ENCODE measurements around the gene HHEX.
"Not testable (repeated sequence)": the region's sequence is repeated elsewhere in the genome, so short reads cannot be mapped to it uniquely, and the experiment has no call there.

HHEX gene

DNA sequence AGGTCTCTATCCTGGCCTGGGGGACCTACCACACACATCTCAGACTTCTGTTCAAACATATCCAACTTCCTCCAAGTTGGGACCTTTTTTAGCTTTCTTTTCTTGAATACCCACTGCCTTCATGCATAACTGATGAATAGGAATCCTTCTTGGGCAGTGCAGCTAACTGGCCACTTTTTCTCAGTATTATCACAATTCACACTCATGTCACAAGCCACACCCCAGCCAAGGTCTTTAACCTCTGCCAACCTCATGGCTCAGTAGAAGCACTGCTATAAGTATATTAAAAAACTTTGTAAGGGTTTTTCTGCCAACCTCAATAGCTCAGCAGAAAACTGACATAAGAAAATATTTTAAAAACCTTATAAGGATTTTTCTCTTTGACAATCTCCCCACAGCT, 44.5 kb downstream of the HHEX start:
- Histone ChIP-seq H3K4me3 (ENCODE audit: low read depth, low read length) (no peak overlapping the region), H3K27ac (no peak overlapping the region), H3K36me3 (replicated peaks) (no peaks in the 10 kb centered on the region), H3K27me3 (replicated peaks) (no peaks in the 10 kb centered on the region)
- TF ChIP-seq, protein P1, sequence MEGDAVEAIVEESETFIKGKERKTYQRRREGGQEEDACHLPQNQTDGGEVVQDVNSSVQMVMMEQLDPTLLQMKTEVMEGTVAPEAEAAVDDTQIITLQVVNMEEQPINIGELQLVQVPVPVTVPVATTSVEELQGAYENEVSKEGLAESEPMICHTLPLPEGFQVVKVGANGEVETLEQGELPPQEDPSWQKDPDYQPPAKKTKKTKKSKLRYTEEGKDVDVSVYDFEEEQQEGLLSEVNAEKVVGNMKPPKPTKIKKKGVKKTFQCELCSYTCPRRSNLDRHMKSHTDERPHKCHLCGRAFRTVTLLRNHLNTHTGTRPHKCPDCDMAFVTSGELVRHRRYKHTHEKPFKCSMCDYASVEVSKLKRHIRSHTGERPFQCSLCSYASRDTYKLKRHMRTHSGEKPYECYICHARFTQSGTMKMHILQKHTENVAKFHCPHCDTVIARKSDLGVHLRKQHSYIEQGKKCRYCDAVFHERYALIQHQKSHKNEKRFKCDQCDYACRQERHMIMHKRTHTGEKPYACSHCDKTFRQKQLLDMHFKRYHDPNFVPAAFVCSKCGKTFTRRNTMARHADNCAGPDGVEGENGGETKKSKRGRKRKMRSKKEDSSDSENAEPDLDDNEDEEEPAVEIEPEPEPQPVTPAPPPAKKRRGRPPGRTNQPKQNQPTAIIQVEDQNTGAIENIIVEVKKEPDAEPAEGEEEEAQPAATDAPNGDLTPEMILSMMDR (IDR thresholded peaks at IDR 0.05; ENCODE audit: low read depth, low read length, missing control alignments), result no peak
- DNase-seq, result no peak
- in situ Hi-C loops (cut with HindIII; ENCODE audit: low pct_ligation_motif_present, low sequenced_read_pairs), result no loop called here

DNA sequence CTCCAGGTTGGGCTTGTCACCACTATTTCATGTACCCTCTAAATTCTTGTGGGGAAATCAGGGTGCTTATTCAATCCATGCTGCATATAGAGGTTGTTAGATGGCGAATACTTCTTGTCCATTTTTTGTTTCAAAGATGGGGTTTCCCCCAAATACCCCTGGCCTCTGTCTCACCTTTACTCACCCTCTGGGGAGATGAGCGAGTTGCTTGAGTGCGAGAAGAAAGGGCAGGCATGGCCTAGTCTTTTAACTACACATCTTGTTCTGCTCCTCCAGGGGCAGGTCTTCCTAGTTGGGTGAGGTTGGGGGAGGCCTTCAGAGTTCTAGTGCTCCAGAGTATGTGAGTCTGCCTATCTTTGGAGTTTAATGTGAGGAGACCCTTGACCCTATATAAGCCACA, 46.2 kb downstream of the HHEX start:
- in situ Hi-C loops (cut with HindIII; ENCODE audit: low pct_ligation_motif_present, low sequenced_read_pairs), result no loop called here

DNA sequence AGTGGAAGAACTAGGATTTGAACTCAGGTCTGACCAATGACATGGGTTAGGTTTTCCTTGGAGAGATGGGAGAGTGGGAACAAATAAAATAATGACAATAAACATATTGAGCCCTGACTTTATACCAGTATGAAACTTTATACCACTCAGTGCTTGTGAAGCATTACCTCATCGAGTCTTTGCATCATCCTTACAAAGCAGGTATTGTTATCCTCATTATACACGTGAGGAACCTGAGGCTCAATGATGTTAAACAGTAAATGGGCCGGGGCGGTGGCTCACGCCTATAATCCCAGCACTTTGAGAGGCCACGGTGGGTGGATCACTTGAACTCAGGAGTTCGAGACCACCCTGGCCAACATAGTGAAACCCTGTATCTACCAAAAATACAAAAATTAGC, 47.7 kb downstream of the HHEX start:
- Histone ChIP-seq H3K27ac (no peak overlapping the region), H3K4me3 (ENCODE audit: low read depth, low read length) (no peak overlapping the region), H3K36me3 (replicated peaks) (no peaks in the 10 kb centered on the region), H3K27me3 (replicated peaks) (no peaks in the 10 kb centered on the region)
- in situ Hi-C loops (cut with HindIII; ENCODE audit: low pct_ligation_motif_present, low sequenced_read_pairs), result no loop called here
- DNase-seq, result no peak
- TF ChIP-seq, protein P1 (IDR thresholded peaks at IDR 0.05; ENCODE audit: low read depth, low read length, missing control alignments), result no peak

More for the DNA sequence above, 46.2 kb downstream of the HHEX start:
- Histone ChIP-seq H3K36me3 (replicated peaks) (no peaks in the 10 kb centered on the region), H3K4me3 (ENCODE audit: low read depth, low read length) (no peak overlapping the region), H3K27me3 (replicated peaks) (no peaks in the 10 kb centered on the region), H3K27ac (no peak overlapping the region)
- no peak for DNase-seq
- TF ChIP-seq, protein P1 (IDR thresholded peaks at IDR 0.05; ENCODE audit: low read depth, low read length, missing control alignments), result no peak

DNA sequence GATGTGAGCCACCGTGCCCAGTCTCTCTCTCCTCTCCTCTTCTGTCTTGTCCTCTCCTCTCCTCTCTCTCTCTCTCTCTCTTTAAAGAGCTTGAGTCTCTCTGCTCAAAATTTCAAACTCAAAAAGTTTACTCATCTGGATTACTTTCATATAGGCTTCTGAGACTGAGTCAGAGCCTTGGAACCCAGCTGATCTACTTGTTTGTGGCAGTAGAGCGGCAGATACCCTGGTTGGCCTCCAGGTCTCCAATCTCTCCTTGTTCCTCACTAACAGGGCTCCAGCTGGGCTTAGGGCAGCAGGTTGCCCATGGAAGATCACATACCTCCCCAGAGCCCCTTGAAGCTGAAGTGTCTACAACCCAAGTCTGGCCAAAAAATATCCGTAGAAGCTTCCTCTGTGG, 51.0 kb downstream of the HHEX start:
- peak; percentile 29 for DNase-seq
- Histone ChIP-seq H3K27ac (no peak overlapping the region), H3K4me3 (ENCODE audit: low read depth, low read length) (no peak overlapping the region), H3K36me3 (replicated peaks) (no peaks in the 10 kb centered on the region), H3K27me3 (replicated peaks) (no peaks in the 10 kb centered on the region)
- in situ Hi-C loops (cut with HindIII; ENCODE audit: low pct_ligation_motif_present, low sequenced_read_pairs), result no loop called here
- TF ChIP-seq, protein P1 (IDR thresholded peaks at IDR 0.05; ENCODE audit: low read depth, low read length, missing control alignments), result no peak

DNA sequence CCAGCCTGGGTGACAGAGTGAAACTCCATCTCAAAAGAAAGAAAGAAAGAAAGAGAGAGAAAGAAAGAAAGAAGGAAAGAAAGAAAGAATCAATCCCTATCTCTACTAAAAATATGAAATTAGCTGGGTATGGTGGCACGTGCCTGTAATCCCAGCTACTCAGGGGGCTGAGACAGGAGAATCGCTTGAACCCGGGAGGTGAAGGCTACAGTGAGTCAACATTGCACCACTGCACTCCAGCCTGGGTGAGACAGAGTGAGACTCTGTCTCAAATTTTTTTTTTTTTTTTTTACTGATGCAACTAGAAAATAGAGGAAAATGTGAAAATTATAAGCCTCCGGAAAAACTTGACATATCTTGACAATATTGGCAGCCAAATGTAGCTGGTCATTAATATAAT, 52.0 kb downstream of the HHEX start:
- in situ Hi-C loops (cut with HindIII; ENCODE audit: low pct_ligation_motif_present, low sequenced_read_pairs); H3K27me3 ChIP-seq (replicated peaks); DNase-seq; H3K27ac ChIP-seq; H3K36me3 ChIP-seq (replicated peaks); H3K4me3 ChIP-seq (ENCODE audit: low read depth, low read length): not testable (repeated sequence)

DNA sequence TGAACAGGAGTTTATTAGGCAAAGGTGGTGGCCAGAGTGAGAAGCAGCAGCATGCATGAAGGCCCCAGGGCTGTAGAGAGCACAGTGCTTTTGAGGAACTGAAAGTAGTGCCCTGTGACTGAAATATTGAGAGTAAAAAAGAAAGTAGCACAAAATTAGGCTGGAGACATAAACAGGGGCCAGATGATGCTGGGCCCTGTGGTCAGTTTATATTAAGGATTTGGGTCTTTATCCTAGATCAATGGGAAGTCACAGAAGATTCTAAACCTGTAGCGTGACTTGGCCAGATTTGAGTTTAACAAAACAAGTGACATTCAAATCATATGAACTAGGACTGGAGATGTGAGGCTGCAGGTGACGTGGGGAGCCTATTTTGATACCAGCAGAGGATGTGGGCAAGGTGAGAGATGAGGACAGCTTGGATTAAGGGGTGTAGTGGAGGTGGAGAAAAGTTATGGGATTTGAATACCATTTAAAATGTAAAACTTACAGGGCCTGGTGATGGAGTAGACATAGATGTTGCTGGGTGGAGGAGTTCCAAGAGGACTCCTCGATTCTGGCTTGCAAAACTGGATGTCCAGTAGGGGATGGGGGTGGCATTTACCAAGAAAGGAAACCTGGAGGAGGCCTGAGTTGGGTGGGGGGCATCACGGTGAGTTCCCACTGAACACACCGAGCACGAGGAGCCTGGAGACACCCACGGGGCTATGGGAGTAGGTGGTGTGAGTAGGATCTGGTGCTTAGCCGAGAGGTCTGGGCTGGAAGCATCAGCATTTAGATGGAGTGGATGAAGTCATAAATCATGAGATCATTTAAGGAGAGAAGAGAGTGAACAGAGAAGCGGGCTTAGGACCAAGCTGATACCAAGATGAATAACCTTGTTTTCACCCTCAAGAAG, 52.8 kb downstream of the HHEX start:
- TF ChIP-seq, protein P1 (IDR thresholded peaks at IDR 0.05; ENCODE audit: low read depth, low read length, missing control alignments), result no peak
- H3K27me3 ChIP-seq (replicated peaks), result no peaks in the 10 kb centered on the region
- H3K27ac ChIP-seq, result no peak overlapping the region
- no peak for DNase-seq
- in situ Hi-C loops (cut with HindIII; ENCODE audit: low pct_ligation_motif_present, low sequenced_read_pairs), result no loop called here
- no peak overlapping the region for H3K4me3 ChIP-seq (ENCODE audit: low read depth, low read length)
- H3K36me3 ChIP-seq (replicated peaks), result no peaks in the 10 kb centered on the region
